ENCODE measurements around the gene AFF3. TPM values are rescaled to one million over a fixed set of nuclear protein-coding genes. Genes with fewer than 3 reads are reported as not detected.
A peak's percentile ranks its signal among the peaks of the same experiment; 100 is the strongest.

Gene AFF3
- polyA plus RNA-seq, 3 donors: 22.1 to 24.9 (median 24.2) TPM

DNA sequence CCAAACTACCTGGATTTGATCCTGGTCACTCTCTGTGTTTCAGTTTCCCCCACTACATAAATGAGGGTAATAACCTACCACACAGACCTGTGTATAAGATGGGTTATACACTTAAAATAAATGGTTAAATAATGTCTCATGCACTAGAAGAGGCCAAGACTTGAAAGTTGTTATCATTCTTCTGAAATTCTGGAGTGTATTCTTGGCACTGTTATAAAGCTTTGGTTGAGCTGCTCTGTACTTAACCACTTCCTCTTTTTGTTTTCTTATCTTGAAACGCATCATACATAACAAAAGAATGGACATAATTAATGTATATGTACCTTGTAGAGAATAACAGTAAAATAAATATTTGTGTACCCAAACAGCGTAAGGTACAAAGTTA is 281.0 kb downstream of the AFF3 start:
- no peak for DNase-seq (ENCODE audit: extremely low read depth in 1 of 11, low read depth in 9 of 11, low spot score in 4 of 11)

DNA sequence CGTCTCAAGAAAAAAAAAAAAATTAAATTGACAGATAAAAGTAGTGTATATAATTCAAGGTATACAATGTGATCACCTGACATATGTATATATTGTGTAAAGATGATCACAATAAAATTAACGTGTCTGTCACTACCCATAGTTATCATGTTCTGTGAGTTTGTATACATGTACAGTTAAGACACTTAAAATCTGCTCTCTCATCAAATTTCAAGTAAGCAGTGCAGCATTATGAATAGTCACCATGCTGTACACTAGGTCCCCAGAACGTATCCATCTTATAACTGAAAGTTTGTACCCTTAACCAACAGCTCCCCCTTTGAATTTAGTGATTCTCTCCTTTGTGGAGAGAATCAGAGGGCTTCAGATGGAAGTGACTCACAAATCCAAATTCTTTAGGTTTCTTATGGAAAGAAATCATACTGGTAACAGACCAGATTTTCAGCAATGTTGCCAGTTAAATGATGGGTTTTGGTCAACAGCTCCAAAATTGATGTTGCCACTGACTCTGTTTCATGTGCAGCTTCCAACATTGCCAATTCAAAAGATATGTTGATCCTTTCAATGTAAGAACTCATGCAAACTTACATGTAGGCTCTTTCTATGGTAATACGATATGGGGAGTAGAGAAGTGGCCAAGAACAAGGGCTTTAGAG is 281.5 kb downstream of the AFF3 start:
- DNase-seq (ENCODE audit: extremely low read depth in 1 of 11, low read depth in 9 of 11, low spot score in 4 of 11): no peak

DNA sequence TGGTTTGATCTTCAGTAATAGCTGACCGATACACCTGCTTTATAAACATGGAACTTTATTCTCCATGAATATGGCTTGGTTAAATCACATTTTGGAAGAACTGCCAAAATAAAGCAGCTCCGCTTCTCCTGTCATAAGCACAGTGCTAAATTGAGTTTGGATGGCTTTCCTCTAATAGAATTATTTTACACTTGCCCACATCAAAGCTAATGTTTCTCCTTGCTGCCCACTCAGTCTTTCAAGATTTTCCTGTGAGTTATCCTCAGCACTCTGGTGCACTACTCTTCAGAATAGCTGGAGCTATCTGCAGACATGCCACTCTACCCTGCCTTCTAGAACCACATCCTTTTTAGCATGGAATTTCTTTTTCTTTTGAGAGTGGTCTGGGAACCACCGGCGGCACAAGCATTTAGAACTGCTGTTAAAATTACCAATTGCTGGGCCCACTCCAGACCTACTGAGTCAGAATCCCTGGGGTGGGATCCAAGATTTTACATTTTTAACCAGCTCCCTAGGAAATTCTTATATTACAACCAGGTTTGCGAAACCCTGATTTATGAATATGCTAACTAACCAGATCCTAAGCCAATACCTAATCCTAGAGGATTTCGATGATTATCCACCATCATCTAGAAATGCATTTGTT is 283.3 kb downstream of the AFF3 start:
- no peak for DNase-seq (ENCODE audit: extremely low read depth in 1 of 11, low read depth in 9 of 11, low spot score in 4 of 11)

DNA sequence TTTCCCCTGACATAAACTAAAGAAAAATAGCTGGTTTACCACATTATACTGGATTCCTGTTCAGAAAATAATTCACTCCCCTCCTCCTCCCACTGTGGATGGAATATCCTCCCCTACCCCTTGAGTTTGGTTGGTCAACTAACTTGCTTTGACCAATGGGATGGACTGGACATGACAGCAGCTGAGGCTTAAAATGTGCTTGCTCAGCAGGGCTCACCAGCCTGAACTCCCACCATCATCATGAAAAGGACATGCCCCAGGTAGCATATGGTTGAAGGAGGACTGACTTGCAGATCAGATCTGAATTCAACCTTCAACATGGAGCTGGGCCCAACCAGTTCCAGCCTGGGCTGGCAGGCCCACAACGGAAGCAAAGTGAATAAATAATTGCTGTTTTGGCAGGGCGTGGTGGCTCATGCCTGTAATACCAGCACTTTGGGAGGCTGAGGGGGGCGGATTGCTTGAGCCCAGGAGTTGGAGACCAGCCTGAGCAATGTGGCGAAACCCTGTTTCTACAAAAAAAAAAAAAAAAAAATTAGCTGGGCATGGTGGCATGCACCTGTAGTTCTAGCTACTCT is 284.4 kb downstream of the AFF3 start:
- no peak for DNase-seq (ENCODE audit: extremely low read depth in 1 of 11, low read depth in 9 of 11, low spot score in 4 of 11)

DNA sequence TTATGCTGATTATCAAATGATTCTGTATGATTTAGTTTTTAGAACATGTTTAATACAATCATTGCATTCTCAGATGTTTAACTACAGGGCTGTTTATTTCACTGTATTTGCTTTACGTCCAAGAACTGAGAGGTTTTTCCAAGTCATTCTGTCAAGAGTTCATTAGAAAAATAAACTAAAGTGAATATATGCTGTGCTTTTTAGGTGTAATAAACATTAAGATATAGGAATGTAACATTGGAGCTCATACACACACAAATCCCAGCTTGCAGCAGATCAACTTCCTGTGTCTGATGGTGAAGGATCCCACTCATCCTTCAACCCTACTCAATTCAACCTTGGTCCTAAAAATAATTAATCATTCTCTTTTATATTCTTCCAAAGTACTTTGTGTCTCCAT is 285.0 kb downstream of the AFF3 start:
- DNase-seq (ENCODE audit: extremely low read depth in 1 of 11, low read depth in 9 of 11, low spot score in 4 of 11): no peak

DNA sequence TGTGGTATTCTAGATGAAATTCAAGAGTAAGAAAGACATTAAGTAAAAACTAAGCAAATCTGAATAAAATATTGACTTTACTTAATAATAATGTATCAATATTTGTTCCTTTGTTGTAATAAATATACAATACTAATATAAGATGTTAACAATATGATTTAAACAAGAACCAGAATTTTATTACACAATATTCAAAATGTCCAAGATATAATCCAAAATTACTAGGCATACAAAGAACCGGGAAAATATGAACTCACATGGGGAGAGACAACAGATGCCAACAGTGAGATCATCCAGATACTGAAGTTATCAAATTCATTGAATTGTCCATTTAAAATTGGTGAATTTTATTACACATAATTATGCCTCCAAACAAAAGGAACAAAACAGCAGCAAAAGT is 286.3 kb downstream of the AFF3 start:
- no peak for DNase-seq (ENCODE audit: extremely low read depth in 1 of 11, low read depth in 9 of 11, low spot score in 4 of 11)

DNA sequence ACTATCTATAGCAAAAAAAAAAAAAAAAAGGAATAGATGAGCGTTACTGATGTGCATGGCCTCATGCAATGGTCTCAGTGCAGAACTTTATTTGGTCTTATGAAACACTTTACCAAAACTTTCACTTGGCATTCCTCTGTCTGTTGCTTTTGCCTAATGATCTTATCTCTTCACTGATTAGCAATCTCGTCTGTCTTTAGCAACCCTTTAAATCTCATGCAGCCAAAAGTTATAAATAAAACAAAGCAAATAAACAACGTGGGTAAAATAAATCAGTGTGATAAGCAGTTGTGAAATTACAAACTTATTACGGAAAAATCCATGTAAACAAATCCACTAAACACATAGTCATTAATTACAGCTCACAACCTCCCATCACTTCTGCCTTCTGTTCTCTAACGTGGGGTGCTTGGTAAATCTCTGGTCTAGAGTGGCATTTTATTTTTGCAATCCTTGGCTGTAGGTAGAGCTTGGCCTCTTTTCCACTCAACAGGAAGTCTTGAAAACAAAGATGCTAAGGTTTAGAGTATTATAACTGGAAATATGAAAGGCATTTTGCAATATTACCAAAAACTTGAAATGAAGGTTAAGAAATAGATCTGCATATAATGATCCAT is 288.0 kb downstream of the AFF3 start:
- no peak for DNase-seq (ENCODE audit: extremely low read depth in 1 of 11, low read depth in 9 of 11, low spot score in 4 of 11)

DNA sequence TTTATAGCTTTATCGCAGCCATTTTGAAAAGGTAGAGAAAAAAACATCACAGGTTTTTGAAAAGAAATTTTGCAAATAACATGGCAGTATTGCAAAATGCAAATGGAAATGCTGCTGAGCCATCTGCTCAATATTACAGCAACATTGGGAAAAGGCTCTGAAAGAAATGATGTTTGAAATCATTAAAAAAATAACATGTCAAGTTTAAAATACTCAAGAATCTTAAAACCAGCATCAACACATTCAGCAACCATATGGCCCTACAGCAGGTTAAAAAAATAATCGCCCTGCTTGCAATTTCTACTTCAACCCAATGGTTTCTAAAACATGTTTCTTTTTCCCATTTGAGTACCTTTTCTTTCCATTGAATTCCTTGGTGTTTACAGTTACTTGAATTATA is 289.4 kb downstream of the AFF3 start:
- no peak for DNase-seq (ENCODE audit: extremely low read depth in 1 of 11, low read depth in 9 of 11, low spot score in 4 of 11)

DNA sequence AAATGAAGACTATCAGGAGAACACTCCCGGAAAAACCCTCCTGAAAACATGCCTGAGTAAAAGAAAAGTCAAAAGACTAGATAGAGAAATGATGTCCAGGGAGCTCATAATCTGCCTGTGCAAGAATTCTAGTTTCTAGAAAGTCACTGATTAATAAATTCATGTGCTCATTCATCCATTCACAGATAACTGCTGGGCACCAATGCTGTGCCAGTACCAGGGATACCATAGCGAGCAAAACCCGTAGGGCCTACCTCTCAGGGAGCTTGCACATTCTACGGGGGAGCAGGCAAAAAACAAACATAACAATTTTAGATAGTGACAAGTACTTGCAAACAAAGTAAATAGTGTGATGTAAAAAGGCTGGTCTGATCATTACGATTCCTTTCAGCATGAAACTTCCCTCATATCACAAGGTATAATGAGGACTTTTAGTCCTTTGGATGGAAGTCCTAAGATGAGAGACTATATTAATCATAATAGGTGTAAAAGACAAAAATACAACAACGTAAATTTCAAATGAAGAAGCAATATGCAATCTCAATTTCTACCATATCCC is 289.9 kb downstream of the AFF3 start:
- DNase-seq (ENCODE audit: extremely low read depth in 1 of 11, low read depth in 9 of 11, low spot score in 4 of 11): no peak

DNA sequence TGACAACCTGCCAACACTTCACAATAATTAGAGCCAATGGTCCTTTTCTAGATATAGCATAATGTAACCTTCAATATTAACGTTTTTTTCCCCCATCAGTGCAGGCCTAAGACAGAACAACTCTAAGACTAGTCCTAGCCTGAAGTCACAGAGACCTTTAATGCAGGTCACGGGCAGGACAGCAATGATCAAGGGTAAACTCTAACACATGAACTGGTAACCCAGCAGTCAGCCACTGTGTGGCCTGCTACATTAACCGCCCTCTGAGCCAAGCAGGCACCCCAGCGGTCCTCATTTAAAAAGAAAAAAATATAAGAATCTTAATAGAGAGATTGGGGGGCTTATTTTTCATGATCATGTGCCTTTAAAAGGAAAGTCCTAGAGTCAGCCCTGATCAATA is 290.6 kb downstream of the AFF3 start:
- no peak for DNase-seq (ENCODE audit: extremely low read depth in 1 of 11, low read depth in 9 of 11, low spot score in 4 of 11)

DNA sequence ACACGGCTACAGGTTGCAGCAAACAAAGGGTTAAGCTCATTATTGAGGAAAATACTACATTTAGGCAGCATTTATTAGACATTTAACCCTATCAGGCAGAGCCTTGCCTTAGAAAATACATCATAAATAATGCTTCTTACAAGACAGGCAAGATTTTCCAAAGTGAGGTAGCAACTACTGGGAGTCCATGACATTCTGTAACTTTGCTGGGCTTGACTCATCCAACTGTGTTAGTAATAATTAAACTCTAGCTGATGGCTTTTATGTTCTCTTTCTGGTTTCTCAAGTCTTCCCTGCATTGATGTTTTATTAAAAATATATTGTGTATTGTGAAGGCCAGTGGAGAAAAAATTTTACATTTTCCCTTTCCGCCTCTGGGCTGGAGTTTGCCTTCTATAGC is 291.3 kb downstream of the AFF3 start:
- DNase-seq (ENCODE audit: extremely low read depth in 1 of 11, low read depth in 9 of 11, low spot score in 4 of 11): no peak

DNA sequence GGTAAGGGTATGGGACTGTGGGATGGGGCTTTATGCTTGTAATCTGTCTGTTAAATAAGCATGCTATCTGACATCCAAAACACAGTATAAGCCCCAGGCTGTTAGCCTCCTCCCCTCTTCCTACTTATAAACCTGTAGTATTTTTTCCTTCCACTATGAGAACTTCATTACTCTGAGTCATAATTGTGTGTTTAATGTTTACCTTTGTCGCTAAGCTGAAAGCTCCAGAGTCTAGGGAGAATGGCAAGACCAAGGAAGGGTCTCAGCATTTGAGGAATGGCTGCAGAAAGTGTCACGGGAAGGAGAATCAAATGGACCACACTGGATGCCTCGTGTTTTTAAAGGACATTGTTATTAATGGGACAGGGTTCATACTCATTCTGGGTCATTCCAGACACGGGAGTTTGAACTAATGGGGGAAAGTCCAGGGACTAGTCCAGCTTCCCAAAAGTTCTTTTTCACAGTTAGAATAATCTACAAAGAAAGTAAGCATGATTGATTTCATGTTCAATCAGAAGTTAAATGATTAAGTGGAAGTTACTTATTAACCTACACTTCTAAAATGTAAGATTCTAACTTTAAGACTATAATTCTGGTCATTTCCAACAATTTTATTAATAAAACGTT is 292.2 kb downstream of the AFF3 start:
- peak in 1 of 11 donors; percentile 26 for DNase-seq (ENCODE audit: extremely low read depth in 1 of 11, low read depth in 9 of 11, low spot score in 4 of 11)

DNA sequence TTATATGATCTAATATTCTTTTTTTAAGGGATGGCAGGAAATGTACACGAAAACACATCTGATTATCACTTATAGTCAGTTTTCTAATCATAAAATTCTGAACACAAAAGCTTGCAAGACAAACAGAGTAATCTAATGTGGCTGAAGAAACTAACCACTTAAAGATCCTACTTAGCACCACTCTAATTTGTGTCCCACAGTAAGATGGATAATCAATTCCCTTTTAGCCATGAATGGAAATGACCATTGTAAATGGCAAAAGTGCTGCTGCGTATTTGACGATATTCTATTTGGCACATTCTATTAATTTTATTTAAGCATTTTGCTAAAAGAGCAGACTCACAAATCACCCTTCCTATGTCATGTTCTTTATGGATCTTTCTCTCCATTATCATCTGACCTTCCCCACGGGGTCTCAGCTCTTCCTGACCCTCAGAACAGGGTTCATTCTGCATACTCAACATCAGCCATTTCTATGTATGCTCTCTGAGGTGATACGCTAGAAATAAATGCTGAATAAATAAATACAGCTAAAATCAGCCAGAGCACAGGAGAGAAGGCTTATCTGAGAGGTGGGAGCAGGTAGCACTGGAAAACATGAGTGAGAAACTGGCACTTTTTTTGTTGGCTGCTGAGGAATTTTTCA is 295.8 kb downstream of the AFF3 start:
- no peak for DNase-seq (ENCODE audit: extremely low read depth in 1 of 11, low read depth in 9 of 11, low spot score in 4 of 11)

DNA sequence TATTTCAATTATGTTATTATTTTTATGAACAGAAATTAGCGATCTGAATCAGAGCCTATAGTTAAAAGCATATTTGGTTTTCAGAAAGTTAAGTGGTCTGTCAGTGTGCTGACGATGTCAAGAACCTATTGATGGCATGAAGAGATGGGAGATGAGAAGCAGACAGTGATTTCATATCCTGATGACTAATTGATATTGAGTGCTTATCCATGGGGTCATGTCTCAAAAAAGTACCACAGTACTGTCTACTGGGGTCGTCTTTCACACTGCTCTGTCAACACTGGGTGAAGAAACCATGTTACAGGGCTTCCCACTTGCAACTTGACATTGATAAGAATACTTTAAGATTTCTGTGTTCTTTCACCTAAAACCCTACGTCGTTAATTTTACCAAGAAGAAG is 297.1 kb downstream of the AFF3 start:
- DNase-seq (ENCODE audit: extremely low read depth in 1 of 11, low read depth in 9 of 11, low spot score in 4 of 11): no peak

DNA sequence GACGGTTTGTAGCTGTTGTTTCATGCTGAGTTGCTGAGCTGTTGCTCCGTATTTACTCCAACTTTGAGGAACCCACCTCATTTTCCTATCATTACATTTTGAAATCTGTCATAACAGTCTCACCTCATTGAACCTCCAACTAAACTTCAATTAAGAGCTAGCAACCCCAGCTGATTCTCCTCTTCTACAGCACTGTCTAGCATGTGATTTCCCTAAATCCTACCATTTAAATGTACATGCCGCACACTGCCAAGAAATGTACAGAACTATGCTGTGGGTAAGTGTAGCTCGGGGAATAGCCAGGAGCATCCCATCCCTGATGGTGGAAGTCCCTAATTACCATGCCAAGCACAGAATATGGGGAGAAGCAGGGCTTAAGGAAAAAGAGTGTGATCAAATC is 299.9 kb downstream of the AFF3 start:
- DNase-seq (ENCODE audit: extremely low read depth in 1 of 11, low read depth in 9 of 11, low spot score in 4 of 11): no peak

DNA sequence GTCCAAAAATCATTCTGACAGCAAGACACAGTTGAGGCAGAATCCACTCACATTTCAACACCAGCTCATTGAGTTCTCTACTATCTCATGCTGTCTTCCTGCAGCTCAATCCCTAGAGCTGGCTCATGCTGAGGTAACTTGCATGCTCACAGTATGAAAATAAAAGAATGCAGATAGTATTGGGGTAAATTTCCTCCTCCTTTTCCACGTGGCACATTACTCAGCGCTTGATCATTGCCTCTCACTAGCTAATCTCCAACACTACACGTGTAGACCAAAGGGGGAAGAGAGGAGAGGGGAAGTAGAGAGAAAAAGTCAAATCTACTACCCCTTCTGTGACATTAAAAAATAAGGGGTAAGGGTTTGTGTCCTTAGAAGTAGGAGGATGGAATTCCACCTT is 300.6 kb downstream of the AFF3 start:
- DNase-seq (ENCODE audit: extremely low read depth in 1 of 11, low read depth in 9 of 11, low spot score in 4 of 11): no peak

DNA sequence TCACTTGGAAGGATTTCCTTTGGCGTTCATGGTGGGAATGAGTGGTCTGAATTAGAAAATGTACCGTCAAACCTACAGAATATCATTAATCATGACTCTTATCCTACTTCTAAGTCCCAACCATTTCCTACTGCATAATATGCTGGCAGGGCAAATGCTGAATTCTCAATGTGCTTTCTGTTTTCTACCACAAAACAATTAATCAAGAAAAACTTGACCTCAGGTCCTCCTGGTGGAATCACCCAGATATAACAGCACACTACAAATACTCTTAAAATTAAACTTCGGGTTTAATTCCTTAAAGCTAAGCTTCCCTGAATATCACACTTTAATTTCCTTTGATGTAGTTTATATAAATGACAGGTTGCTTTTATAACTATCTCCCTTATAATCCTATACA is 301.6 kb downstream of the AFF3 start:
- no peak for DNase-seq (ENCODE audit: extremely low read depth in 1 of 11, low read depth in 9 of 11, low spot score in 4 of 11)

DNA sequence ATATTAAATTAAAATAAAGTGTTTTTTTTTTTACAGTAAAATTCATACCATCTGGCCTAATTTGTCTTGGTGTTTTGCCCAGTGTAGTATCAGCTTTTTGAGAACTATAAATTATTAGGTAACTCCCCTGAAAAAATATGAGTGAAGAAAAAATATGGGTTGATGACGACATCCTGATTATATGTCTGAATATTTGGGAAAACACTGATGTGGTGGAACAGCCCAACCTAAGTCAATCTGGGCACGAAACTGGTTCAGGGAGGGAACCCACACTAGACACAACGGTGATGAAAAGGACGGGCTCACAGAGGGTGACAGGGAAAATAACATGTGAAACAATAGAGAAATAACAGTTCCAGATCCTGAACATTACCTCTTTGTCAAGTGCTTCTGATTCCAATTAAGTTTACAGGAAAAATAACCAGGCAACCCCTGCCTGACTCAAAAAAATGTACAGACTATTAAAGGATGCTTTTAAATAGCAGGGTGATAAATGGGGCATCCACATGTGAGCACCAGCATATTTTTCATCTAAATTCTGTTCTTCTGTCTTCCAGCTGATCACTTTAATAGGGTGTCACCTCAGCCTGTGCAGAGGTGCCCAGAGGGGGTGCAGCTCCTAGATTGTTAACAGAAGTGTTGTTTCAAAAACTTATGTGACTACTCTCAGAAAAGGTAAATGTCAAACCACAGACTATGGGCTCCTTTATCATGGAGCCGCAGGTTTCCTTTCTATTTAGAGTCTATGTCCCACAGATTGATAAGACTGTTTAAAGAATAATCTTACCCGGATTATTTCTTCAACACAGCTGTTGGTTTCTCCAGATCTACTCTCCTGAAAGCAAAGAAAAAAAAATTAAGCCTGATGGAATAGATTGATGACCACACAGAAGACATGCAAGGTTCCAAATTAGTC is 305.4 kb downstream of the AFF3 start:
- no peak for DNase-seq (ENCODE audit: extremely low read depth in 1 of 11, low read depth in 9 of 11, low spot score in 4 of 11)

Data from renal cortex interstitium (tissue), 11 donors.